NCI-H345 treated with DMSO at 0.1 percent for 48 hours (cell line): ENCODE measurements around the gene MRPL46.
"Not testable (repeated sequence)": the region's sequence is repeated elsewhere in the genome, so short reads cannot be mapped to it uniquely, and the experiment has no call there.

Experiments
- DNase-seq: peaks from one replicate; lab custom pipeline; 2025; ENCODE audit not compliant: unreplicated experiment; lab: John Stamatoyannopoulos, UW

MRPL46 gene

DNA sequence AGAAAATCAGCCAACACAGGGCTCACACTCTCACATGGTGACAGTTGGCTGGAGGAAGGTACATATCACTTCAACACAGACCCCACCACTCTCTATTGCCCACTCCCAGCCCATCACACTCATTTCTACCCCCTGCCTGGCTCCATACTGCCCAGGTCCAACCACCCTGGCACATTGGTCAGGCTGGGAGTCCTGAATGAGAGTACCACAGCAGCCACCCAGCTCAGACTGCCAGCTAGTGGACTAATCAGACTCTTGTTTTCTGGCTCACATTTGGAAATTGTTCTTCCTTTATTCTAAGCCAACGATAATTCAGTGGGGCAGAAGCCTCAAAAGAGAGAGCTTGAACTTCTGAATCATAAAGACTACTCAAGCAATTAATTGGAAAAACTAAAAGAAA lies 20.0 kb downstream of the MRPL46 start:
- DNase-seq = no peak

DNA sequence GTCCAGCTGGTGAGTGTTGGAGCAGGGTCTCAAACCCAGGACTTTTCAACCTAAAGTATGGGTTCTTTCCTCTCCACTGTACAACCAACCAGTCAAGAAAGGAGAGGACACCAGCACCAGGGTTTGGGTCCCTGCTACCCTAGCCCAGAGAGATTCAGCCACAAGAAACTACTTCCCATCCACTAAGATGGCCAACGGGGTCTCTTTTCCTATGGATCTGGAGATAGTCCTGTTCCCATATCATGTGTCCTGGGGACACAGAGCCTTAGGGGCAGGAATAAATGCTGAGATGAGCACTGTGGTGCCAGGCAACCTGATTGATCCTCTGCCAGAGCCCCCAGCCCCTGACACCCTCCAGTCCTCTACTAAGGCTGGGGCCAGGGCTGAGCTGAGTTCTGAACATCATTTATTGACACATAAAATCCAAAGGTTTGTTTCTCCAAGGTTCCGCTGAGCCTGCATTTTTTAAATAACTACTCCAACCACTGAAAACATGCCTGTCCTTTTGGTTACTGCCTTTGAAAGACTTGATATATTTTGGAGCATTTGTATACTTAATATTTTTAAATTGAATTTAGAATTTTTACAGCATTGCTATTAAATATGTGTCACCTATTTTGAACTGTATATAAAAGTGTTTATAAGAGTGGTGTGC lies 26.0 kb downstream of the MRPL46 start:
- DNase-seq = no peak

DNA sequence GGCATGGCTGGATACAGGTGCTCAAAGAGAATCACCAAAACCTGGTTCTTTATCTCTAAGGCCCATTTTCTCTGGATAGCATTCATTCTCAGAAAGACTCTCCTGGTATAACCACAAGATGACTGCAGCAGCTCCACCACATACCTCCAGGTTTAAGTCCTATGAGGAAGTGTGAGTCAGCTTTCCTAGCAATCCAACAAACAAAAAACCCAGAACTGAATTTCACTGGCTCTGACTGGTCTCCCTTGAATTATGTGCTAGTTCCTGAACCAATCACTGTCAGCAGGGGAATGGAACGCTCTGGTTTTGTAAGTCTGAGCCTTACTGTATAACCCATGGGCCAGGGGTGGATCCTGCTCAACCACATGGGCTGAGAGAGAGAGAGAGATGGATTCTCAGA lies 27.2 kb downstream of the MRPL46 start:
- no peak for DNase-seq

DNA sequence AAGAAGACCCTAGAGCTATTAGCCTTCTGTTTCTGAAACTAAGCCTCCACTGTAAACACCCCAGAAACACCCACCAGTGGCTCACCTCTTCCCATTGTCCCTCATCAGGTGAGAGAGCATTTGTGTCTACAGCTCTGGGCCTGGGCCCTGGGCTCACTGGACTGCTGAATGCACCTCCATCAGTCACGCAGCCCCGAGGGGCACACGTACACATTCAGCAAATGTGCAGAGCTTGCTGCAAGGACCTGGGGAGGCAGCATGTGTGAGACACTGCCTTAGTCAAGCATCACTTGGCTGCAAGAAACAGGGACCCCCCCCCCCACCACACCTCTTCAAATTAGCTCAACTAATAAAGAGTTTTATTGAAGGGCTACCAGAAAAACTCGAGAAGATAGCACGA lies 29.0 kb downstream of the MRPL46 start:
- DNase-seq = no peak

DNA sequence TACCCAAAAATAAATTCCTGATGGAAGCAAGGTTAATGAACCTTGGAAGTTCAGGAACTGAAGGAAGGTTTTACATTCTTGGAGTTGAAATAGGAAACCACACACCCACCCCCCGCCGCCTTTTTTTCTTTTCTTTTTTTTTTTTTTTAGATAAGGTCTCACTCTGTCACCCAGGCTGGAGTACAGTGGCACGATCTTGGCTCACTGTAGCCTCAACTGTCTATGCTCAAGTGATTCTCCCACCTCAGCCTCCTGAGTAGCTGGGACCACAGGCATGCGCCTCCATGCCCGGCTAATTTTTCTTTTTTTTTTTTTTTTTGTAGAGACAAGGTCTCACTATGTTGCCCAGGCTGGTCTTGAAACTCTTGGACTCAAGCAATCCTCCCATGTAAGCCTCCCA lies 33.1 kb downstream of the MRPL46 start:
- DNase-seq = not testable (repeated sequence)

DNA sequence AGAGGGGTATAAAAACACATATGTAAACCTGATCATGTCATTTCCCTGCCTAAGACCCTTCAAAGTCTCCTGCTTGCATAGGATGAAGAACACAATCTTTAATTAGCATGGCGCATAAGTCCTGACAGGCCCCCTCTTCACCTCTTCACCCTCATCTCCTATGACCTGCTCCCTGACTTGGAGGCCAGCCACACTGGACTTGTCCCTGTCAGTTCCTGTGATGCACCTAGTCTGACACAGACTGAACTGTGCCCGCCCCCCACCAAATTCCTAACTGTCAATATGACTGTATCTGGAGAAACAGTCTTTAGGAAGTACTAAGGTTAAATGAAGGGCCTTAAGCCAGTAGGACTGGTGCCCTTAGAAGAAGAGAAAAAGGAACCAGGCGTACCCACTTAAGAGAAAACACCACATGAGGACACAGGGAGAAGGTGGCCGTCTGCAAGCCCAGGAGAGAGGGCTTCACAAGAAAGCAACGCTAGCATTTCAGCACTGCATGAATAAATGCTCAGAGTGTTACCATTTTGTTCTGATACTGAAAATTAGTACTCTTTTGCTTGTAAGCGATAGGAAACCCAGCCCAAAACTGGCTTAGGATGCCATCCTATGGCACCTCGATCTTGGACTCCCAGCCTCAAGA lies 34.0 kb downstream of the MRPL46 start:
- DNase-seq = no peak

DNA sequence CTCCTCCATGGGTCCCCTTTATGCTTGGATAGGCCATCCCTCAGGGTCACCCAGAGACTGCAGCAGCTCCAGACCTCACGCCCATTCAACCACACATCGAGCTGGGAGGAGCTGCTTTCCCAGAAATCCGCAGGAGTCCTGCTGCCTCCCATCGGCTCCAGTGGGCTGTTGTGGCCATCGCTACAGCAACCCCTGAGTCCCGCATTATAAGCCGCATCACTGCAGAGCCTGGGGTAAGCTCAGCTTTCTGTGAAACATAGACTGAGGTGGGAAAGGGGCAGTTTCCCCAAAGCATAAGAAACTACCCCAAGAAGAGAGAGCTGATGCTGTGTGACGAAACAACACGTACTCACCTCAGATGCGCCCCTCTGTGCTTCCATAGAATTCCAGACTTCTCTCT lies 35.7 kb downstream of the MRPL46 start:
- no peak for DNase-seq

DNA sequence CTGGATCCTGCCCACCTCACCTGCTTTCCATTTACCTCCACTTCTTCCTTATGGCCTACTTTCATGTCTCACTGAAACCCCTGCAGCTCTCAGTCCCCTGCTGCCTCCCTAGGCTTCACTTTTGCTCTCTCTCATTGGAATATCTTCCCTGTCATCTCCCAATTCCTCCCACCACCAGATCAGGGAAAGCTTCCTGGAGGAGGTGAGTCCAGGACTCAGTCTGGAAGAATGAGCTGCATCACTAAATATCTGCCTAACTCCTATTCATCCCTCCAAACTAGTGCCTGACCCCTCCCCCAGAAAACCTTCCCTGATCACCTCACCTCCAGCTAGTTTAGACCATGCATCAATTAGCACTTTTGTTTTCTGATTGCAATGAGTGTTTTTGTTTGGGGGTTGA lies 37.1 kb downstream of the MRPL46 start:
- no peak for DNase-seq

DNA sequence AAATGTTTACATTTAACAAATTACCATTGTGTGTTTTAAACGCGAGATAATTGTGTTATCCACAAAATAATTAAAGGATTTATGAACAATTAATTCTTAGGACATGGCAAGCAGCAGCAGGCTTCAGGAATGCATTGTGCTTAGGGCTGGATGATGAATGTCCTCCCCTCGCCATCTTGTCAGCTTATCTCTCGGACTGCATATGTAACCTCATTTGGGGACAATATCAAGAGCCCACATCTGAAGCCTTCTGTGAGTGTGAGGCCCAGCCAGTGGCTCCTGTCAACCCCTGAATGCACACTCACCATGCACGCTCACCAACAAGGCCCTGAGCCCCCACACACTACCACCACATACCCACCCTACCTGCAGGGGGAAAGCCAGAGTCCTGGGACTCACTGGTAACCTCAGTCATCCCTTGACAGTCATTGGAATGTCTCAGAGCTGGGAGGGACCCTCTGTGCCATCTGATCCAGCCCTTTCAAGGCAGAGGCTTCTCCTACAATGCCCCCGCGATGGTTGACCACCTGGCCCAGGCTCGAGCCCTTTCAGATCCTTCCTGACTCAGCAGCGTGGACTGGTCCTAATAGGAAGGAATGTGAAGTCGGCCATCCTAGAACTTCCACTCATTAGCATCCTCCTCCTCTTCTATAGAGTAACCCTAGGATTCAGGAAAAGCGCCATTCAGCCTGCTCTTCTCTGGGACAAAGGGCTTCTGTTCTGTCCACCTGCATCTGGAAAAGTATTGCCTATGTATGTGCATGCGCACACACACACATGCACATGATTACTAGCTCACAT lies 38.2 kb downstream of the MRPL46 start:
- DNase-seq = no peak

DNA sequence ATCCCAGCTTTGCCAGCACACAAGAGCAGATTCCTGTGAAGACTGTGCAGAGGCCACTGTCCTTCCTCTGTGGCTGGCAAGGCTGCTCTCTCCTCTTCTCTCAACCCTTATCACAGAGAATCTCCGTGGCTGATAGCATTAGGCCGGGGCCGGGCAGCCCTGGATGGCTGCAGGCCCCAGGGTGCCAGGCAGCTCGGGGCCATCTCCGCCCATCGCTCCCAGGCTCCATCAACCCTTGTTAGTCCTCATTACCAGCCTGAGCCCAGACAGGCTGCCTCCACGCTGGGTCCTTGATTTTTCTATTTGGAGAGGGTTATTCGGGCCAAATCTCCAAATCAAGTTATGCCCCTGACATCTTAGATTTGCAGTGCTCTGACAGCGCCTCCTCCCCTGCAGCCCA lies 39.1 kb downstream of the MRPL46 start:
- no peak for DNase-seq

DNA sequence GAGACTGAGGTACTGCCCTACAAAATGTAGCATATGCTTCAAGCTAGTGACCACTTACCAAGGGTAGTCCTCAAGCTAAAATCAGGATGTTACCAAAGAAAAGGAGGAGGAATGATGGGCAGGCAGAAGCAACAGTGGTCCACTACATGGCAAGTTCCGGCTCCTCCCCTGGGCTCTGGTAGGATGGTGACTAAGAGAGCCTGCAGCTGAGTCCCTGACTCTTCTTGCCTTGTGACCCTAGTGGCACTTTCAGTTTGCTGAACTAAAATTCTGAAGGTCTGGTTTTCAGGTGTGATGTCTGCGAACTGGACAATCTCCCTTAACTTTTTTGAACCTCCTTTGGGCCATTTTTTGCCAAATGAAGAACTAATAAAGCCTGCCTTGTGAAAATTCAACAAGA lies 40.9 kb downstream of the MRPL46 start:
- DNase-seq = no peak

DNA sequence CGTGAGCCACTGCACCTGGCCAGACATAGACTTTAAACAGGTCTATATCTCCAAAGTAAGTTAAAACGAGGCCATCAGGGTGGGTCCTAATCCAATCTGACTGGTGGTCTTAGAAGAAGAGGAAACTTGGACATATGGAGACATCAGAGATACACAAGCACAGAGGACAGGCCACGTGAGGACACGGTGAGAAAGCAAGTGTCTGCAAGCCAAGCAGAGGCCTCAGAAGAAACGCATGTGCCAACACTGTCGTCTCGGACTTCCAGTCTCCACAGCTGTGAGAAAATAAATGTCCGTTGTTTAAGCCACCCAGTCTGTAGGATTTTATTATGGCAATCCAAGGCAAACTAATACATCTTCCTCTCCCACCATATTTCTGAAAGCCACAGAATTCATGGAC lies 43.9 kb downstream of the MRPL46 start:
- no peak for DNase-seq

DNA sequence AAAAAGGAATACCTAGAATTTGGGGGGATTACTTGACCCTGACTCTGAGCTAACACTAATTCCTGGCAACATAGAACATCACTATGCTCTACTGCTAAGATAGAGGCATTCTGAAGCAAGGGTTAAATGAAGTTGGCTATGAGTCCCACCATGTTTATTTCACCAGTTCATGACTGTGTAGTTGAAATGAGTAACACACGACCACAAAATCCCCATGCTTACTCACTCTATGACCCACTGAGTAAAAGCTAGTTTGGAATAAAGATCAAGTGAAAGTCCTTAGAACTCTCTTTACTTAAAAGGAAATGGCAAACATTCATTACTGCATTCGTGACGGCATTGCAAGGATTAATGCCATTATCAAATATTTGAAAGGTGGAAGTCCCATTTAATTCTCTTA lies 47.4 kb downstream of the MRPL46 start:
- no peak for DNase-seq
